ENCODE results near the gene EPSTI1.

- TF ChIP-seq CTCF (IDR thresholded peaks at IDR 0.05; ENCODE audit: low read length) (no peak), EZH2 (IDR thresholded peaks at IDR 0.05; ENCODE audit: borderline replicate concordance, low read length) (no peak)
Observed at GRCh38 chr13:42976066-42976465, 16.0 kb downstream of the EPSTI1 start.
